Stimulated activated CD8-positive, alpha-beta memory T cell treated with anti-CD3 and anti-CD28 coated beads, Interleukin-12 subunit alpha, Interleukin-12 subunit beta, amount 100 ng/mL, for 1 hour (primary cell): ENCODE measurements around the gene TBX3.

Source experiments
- DNase-seq: peaks from one replicate; pipeline ENCODE4 v3.0.0-alpha.2; 2020; ENCODE audit warnings: low read depth

The TBX3 gene

GRCh38 chr12:114682785-114683708 is 928 bp downstream of the TBX3 start:
- no peak for DNase-seq

DNA sequence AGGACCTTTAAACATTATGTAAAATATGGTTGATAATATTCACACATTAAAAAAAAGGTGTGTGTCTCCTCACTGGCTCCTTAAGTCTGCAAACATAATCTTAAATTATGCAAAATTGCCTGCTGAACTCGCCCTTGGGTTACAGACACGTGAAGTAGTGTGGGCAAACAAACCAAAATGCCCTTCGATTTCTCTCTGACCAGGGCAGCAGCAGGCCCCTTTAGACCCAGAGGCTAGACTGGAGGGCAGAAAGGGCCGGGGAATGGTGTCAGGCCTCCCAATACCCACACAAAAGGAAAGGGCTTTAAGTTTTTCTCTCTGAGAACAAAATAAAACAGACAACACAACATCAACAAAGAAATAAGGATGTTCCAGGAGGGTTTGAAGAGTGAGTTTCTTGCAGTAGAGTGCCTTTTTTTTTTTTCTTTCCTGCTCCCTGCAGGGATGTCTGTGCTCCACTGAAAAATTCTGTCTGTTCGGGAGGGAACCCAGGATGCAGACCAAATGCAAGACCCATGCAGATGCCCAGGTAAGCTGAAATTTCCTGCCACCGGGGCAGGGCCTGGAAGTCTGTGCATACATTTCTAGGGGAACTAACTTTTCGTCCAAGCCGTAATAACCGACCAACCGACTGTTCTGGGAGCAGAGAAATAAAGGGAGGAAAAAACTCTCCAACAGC is 1.7 kb downstream of the TBX3 start:
- DNase-seq: no peak

- DNase-seq: no peak
Observed at GRCh38 chr12:114681116-114681871, 2.7 kb downstream of the TBX3 start.

DNA sequence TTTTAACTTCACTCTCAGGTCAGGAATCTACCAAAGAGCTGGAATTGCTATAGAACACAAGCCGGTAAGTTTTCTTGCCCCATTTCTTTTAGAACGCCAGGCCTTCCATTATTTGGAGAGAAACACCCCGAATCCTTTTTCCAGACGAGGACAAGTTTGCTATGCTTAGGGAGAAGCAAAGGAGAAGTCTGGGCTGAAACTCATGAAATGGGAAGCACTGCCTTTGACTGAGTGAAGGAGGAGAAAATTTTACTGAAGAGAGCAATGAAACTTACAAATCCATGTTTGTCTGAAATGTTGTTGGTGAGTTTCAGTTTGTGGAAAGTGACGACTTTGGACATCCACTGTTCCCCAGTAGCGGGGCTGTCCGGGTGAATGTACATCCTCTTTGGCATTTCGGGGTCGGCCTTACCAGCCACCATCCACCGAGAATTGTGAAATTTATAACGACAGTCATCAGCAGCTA is 3.3 kb downstream of the TBX3 start:
- no peak for DNase-seq

GRCh38 chr12:114679942-114680341 is 4.0 kb downstream of the TBX3 start:
- DNase-seq: no peak

DNA sequence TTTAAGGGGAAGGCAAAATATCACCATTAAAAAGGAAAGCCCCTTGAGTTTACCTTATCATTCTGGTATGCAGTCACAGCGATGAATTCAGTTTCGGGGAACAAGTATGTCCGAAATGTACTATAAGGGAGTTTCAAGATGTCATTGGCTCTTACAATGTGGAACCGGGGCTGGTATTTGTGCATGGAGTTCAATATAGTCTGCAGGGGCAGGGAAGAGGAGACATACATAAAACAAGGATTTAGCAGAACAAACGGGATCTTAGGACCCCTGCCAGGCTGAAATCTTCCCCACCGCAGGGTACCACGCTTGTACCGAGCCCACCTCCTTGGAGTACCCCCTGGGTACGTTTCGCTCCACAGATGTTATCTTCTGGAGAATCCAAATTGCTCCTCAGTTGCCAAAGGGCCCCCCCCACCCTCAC is 4.5 kb downstream of the TBX3 start:
- no peak for DNase-seq

DNA sequence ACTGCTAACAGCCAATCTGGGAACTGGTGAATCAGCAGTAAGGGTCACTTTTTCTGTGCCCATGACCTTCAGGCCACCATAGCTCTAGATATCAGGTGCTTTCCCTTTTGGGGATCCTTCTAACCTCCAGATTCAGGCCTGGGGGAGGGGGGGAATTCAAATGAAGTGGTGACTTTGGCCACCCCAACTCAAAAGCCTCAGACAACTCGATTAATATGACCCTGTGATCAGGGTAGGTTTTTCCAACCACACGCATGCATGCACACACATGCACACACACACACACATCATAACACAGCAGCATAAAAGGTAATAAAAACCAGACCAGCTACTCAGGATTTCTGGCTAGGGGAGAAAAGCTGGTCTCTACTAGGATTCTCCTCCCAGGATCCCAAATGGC is 5.3 kb downstream of the TBX3 start:
- DNase-seq: no peak

DNA sequence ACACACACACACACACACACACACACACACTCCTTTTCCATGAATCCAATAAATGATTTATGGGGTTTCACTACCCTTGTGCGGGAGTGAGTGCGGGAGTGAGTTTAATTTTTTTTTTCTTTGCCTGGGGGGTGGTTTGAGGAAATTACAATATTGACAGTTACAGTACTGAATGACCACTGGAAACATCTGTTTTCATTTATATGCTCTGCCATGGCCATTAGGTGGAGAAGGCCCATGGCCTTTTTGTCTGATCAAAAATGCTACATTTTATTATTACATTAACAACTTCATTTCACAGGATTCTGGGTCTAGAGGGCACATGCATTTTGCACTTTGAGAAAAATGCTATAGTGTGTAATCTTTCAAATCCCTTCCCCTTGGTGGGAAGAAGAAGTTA is 5.9 kb downstream of the TBX3 start:
- no peak for DNase-seq

GRCh38 chr12:114676142-114676741 is 7.7 kb downstream of the TBX3 start:
- no peak for DNase-seq

DNA sequence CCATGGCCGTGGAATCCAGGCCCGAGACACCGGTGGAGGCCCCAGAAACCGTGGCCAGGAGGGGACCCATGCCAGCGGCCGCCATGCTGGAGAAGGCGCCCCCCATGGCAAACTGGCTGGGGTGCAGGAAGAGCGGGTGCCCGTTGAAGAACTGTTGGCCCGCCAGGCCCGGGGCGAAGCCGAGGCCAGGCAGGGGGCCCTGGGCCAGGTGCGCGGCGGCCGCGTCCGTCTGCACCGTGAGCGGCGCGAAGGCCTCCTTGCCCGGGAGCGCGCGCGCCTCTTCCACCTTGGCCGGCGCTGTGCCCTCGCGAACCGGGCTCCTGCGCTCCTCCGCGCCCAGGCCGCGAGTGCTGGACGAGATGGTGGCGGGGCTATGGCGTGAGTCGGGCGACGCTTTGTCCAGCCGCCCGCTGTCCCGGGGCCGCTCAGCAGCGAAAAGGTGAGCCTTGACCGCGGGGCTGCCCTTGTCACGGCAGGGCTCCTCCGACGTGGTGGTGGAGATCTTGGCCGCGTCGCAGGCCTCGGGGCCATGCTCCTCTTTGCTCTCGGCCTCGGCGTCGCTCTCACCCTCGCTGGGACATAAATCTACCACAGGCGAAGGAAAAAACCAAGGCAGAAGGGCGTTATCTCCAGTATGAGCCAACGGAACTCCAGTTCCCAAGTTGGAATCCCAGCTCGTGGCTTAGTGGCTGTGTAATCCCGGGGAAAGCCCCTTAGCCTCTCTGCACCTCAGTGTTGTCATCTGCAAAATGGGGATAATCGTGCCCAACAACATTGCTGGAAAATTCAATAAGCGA is 9.5 kb downstream of the TBX3 start:
- DNase-seq: no peak

GRCh38 chr12:114673901-114674250 is 10.1 kb downstream of the TBX3 start:
- DNase-seq: no peak

GRCh38 chr12:114673169-114673833 is 10.7 kb downstream of the TBX3 start:
- no peak for DNase-seq

GRCh38 chr12:114672817-114673168 is 11.2 kb downstream of the TBX3 start:
- DNase-seq: no peak

DNA sequence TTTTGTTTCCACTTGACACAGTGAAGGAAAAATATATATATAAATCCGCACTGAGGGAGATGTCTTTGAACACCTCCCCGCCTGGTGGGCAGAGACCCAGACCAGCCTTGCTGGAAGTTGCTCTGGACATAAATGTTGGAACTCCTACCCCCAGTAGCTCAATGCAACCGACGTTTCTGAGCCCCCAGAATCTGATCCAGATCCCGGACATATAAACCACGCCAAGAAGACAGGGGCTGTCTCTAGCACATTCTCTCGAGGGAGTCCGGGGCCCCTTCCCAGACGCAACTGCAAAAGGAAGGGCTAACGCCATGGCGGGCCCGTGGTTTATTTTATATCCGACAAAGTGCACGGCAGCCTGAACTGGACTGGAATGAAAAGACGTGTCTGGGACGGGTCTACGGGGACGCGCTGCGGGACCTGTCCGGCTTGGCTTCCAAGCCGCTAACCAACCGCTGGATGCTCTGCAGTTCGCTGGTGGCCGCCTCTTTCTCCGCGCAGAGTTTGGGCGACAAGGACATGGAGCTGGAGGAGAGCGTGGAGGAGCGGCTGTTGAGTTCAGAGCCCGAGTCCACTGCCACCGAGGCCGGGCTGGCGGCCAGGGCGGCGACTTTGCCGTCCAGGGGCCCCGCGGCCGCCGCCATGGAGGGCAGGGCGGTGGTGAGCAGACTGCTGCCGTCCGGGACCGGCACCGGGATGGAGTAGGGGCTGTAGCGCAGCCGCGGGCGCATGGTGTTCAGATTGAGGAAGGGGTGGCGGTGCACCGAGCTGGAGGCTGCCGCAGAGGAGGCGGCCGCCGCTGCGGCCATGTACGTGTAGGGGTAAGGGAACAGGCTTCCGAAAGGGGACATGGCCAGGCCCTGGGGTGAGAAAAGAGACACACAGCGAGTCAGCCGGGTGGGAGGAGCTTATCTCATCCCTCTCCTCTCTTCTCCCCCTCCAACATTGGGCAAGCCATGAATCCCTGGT is 12.2 kb downstream of the TBX3 start:
- DNase-seq: no peak

GRCh38 chr12:114671066-114671442 is 12.9 kb downstream of the TBX3 start:
- DNase-seq: no peak

GRCh38 chr12:114670291-114670980 is 13.5 kb downstream of the TBX3 start:
- no peak for DNase-seq

GRCh38 chr12:114669401-114670290 is 14.3 kb downstream of the TBX3 start:
- DNase-seq: no peak

GRCh38 chr12:114668886-114669288 is 15.1 kb downstream of the TBX3 start:
- no peak for DNase-seq
